K562 (cell line): ENCODE data around the gene GPX6. TPM values are rescaled to one million over a fixed set of nuclear protein-coding genes. Genes with fewer than 3 reads are reported as not detected.
A peak's percentile ranks its signal among the peaks of the same experiment; 100 is the strongest.

Source experiments
- ARID1B ChIP-seq: fragments of 450-650 bp; IDR thresholded peaks from 2 replicates; pipeline ENCODE4 v1.6.1; 2016; ENCODE audit warnings: antibody characterized with exemption, mild to moderate bottlenecking, inconsistent platforms
- CEBPB ChIP-seq: fragments of 450-650 bp; IDR thresholded peaks from 2 replicates; pipeline ENCODE4 v1.6.1; 2016; ENCODE audit warnings: missing genetic modification characterization, missing compliant biosample characterization
- HDAC2 ChIP-seq: fragments of 450-650 bp; IDR thresholded peaks from 2 replicates; pipeline ENCODE4 v1.6.1; 2016; ENCODE audit warnings: mild to moderate bottlenecking
- HMBOX1 ChIP-seq: sonication (generic); IDR thresholded peaks from 2 replicates; pipeline ENCODE4 v1.6.1; 2016
- HMG20A ChIP-seq: fragments of 450-650 bp; formaldehyde crosslinking; conservative IDR thresholded peaks from 2 replicates; pipeline ENCODE4 v1.4.0; 2020; ENCODE audit warnings: mild to moderate bottlenecking, mixed read lengths
- JUND ChIP-seq, 2 experiments: IDR thresholded peaks; 2 replicates in 1 of 2; 3 replicates in 1 of 2; pipeline ENCODE4 v1.6.1; 2011; ENCODE audit warnings: borderline replicate concordance in 2 of 2, low read depth in 2 of 2, low read length in 2 of 2, improper control_type of control experiment in 1 of 2, missing biosample characterization in 1 of 2, missing genetic modification characterization in 1 of 2, missing genetic modification reagents in 1 of 2
- POU5F1 ChIP-seq: fragments of 150-350 bp; IDR thresholded peaks from 2 replicates; pipeline ENCODE4 v1.6.1; 2014; ENCODE audit warnings: borderline replicate concordance, low read length, low read depth, mild to moderate bottlenecking; ENCODE audit not compliant: partially characterized antibody
- SRSF7 ChIP-seq: fragments of 200-400 bp; formaldehyde crosslinking; optimal IDR thresholded peaks from 2 replicates; pipeline ENCODE3; 2017; ENCODE audit warnings: mild to moderate bottlenecking, low read depth, low read length
- polyA plus RNA-seq, 8 experiments: library from polyadenylated mRNA; depleted of rRNA in 4 of 8; stranded (reverse) in 5 of 8; unstranded in 3 of 8; fragments of >200 nt; fragmentation: Nextera tagmentation in 2 of 8; fragmentation: Illumina TruSeq in 1 of 8; extraction: Ambion mirVana in 2 of 8; extraction: Trizol in 1 of 8; gene quantifications; 2 replicates each; pipeline versions ENCODE4 v1.2.1 to v1.2.3, GENCODE V29; 2011 to 2014; ENCODE audit warnings: inconsistent platforms in 1 of 8, missing spikeins in 1 of 8
- total RNA-seq, 7 experiments: library from RNA; depleted of rRNA in 6 of 7; stranded (reverse); fragments of >200 nt in 6 of 7; fragmentation: Illumina TruSeq in 2 of 7; extraction: Trizol in 2 of 7; gene quantifications; 2 replicates each; pipeline versions ENCODE4 v1.2.1 to v1.2.3, GENCODE V29; 2011 to 2021; ENCODE audit warnings: low replicate concordance in 1 of 7
- TF ChIP-seq, protein P1 (sequence below): fragments of 250-450 bp; sonication (Bioruptor Pico); IDR thresholded peaks from 2 replicates; pipeline ENCODE4 v1.4.0; 2020
- TF ChIP-seq, protein P2 (sequence below): fragments of 450-650 bp; formaldehyde crosslinking; IDR thresholded peaks from 2 replicates; pipeline ENCODE4 v1.4.0; 2022; ENCODE audit warnings: missing genetic modification characterization

Gene GPX6
- total and polyA plus RNA-seq, 9 of the 15 experiments (the other 6 are each of a cell fraction or from before 2014, with no cell fraction given), result not detected

DNA sequence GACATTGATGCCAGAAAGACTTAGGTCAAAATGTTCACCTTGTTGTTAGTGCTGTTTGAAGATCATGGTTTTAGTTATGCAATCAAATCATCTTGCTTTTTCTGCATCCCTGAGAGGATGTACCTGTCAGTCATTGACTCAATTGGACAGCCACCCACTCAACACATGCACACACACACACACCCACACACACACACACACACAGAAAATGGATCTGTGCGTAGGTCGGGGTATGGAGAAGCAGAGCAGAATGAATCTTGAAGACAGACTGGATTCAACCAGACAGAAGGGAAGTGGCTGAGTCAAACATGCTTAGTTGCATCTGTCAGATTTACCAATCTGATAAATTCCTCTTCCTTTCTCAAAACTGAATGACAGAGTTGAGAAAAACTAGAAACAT, 53.2 kb downstream of the GPX6 start (continued):
- TF ChIP-seq, protein P1, sequence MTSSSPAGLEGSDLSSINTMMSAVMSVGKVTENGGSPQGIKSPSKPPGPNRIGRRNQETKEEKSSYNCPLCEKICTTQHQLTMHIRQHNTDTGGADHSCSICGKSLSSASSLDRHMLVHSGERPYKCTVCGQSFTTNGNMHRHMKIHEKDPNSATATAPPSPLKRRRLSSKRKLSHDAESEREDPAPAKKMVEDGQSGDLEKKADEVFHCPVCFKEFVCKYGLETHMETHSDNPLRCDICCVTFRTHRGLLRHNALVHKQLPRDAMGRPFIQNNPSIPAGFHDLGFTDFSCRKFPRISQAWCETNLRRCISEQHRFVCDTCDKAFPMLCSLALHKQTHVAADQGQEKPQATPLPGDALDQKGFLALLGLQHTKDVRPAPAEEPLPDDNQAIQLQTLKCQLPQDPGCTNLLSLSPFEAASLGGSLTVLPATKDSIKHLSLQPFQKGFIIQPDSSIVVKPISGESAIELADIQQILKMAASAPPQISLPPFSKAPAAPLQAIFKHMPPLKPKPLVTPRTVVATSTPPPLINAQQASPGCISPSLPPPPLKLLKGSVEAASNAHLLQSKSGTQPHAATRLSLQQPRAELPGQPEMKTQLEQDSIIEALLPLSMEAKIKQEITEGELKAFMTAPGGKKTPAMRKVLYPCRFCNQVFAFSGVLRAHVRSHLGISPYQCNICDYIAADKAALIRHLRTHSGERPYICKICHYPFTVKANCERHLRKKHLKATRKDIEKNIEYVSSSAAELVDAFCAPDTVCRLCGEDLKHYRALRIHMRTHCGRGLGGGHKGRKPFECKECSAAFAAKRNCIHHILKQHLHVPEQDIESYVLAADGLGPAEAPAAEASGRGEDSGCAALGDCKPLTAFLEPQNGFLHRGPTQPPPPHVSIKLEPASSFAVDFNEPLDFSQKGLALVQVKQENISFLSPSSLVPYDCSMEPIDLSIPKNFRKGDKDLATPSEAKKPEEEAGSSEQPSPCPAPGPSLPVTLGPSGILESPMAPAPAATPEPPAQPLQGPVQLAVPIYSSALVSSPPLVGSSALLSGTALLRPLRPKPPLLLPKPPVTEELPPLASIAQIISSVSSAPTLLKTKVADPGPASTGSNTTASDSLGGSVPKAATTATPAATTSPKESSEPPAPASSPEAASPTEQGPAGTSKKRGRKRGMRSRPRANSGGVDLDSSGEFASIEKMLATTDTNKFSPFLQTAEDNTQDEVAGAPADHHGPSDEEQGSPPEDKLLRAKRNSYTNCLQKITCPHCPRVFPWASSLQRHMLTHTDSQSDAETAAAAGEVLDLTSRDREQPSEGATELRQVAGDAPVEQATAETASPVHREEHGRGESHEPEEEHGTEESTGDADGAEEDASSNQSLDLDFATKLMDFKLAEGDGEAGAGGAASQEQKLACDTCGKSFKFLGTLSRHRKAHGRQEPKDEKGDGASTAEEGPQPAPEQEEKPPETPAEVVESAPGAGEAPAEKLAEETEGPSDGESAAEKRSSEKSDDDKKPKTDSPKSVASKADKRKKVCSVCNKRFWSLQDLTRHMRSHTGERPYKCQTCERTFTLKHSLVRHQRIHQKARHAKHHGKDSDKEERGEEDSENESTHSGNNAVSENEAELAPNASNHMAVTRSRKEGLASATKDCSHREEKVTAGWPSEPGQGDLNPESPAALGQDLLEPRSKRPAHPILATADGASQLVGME, result no peak
- TF ChIP-seq HMBOX1 (peak; percentile 64; the same call in 1 of the 2 replicates), JUND (IDR thresholded peaks at IDR 0.05; ENCODE audit: borderline replicate concordance, low read depth, low read length) (peak; percentile 56; the same call in 1 of the 2 replicates), JUND (tag; IDR thresholded peaks at IDR 0.05; ENCODE audit: borderline replicate concordance, low read depth, low read length) (peak; percentile 23; the same call in 1 of the 3 replicates), SRSF7 (no peak), HDAC2 (0 out of 2 replicates have a peak, but pooled peaks have one; percentile 17), POU5F1 (no peak), ARID1B (peak; percentile 46; the same call in 1 of the 2 replicates), HMG20A (CRISPR knock-in tag) (no peak), CEBPB (tag) (peak; percentile 63)
- TF ChIP-seq, protein P2, sequence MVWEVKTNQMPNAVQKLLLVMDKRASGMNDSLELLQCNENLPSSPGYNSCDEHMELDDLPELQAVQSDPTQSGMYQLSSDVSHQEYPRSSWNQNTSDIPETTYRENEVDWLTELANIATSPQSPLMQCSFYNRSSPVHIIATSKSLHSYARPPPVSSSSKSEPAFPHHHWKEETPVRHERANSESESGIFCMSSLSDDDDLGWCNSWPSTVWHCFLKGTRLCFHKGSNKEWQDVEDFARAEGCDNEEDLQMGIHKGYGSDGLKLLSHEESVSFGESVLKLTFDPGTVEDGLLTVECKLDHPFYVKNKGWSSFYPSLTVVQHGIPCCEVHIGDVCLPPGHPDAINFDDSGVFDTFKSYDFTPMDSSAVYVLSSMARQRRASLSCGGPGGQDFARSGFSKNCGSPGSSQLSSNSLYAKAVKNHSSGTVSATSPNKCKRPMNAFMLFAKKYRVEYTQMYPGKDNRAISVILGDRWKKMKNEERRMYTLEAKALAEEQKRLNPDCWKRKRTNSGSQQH (CRISPR knock-in tag), result no peak
